Measurements from ENCODE around the gene SYT12. TPM values are rescaled to one million over a fixed set of nuclear protein-coding genes. Genes with fewer than 3 reads are reported as not detected.
A peak's percentile ranks its signal among the peaks of the same experiment; 100 is the strongest.

SYT12 gene
- total and polyA plus RNA-seq, 2 of the 13 experiments (the other 11 are each of a cell fraction or from before 2014, with no cell fraction given) = 0.01 to 0.02 TPM

GRCh38 chr11:67054836-67055523 lies 32.0 kb downstream of the SYT12 start (continued):
- TF ChIP-seq NCOR1 (IDR thresholded peaks at IDR 0.05; ENCODE audit: borderline replicate concordance, low read length) (peak; percentile 47; the same call in 1 of the 2 replicates), MIXL1 (CRISPR knock-in tag; IDR thresholded peaks at IDR 0.05) (peak; percentile 87), ZBTB46 (CRISPR knock-in tag; IDR thresholded peaks at IDR 0.05; ENCODE audit: borderline replicate concordance) (no peak), ZBTB37 (CRISPR knock-in tag; IDR thresholded peaks at IDR 0.05) (no peak), ZBTB34 (CRISPR knock-in tag; IDR thresholded peaks at IDR 0.05) (no peak), FOSL2 (CRISPR knock-in tag; IDR thresholded peaks at IDR 0.05) (peak; percentile 79), NR2F2 (IDR thresholded peaks at IDR 0.05; ENCODE audit: borderline replicate concordance, low read depth) (no peak), CBX1 (IDR thresholded peaks at IDR 0.05; ENCODE audit: low read depth) (peak; percentile 29), ZNF512B (CRISPR knock-in tag; IDR thresholded peaks at IDR 0.05; ENCODE audit: borderline replicate concordance) (no peak), ZNF841 (CRISPR knock-in tag; IDR thresholded peaks at IDR 0.05; ENCODE audit: borderline replicate concordance) (no peak), MYNN (CRISPR knock-in tag; IDR thresholded peaks at IDR 0.05; ENCODE audit: low read depth) (no peak), FOXA3 (CRISPR knock-in tag; IDR thresholded peaks at IDR 0.05) (peak; percentile 84), RAD21 (CRISPR knock-in tag; IDR thresholded peaks at IDR 0.05) (no peak), RNF2 (conservative IDR thresholded peaks at IDR 0.05; ENCODE audit: low read depth) (no peak), HNF4G (IDR thresholded peaks at IDR 0.05; ENCODE audit: borderline replicate concordance, low read depth, low read length) (no peak), HNF4G (CRISPR knock-in tag; IDR thresholded peaks at IDR 0.05; ENCODE audit: borderline replicate concordance, low read depth) (no peak), GMEB1 (CRISPR knock-in tag; IDR thresholded peaks at IDR 0.05; ENCODE audit: borderline replicate concordance) (no peak), ZNF740 (CRISPR knock-in tag; IDR thresholded peaks at IDR 0.05) (no peak), SRF (IDR thresholded peaks at IDR 0.05; ENCODE audit: low read depth, low read length) (no peak), NR2F1 (CRISPR knock-in tag; IDR thresholded peaks at IDR 0.05) (0 out of 4 replicates have a peak, but pooled peaks of 1 of the 2 experiments have one; percentile 19)

Measured in HepG2 (cell line).